WERI-Rb-1 (cell line): ENCODE data around the gene KCNE1.
"Not testable (repeated sequence)": the region's sequence is repeated elsewhere in the genome, so short reads cannot be mapped to it uniquely, and the experiment has no call there.

Experiments used
- DNase-seq: peaks from one replicate; pipeline ENCODE4 v3.0.0-alpha.2; 2020
- H3K27ac ChIP-seq: fragments of 250-450 bp; sonication (Bioruptor Pico); 2 replicates; pipeline ENCODE4 v1.5.1; 2020; ENCODE audit warnings: mild to moderate bottlenecking, moderate library complexity
- H3K27me3 ChIP-seq: fragments of 250-450 bp; sonication (Bioruptor Pico); 2 replicates; pipeline ENCODE4 v1.5.1; 2021; ENCODE audit warnings: mild to moderate bottlenecking, low read depth, moderate library complexity; ENCODE audit not compliant: insufficient read depth, severe bottlenecking
- H3K36me3 ChIP-seq: fragments of 250-450 bp; sonication (Bioruptor Pico); 2 replicates; pipeline ENCODE4 v1.5.1; 2020; ENCODE audit warnings: mild to moderate bottlenecking, moderate library complexity
- H3K4me3 ChIP-seq: 2 replicates; pipeline ENCODE4 v1.5.1; 2011; ENCODE audit warnings: low read depth, mild to moderate bottlenecking, control low read depth, low read length
- H3K9me3 ChIP-seq: fragments of 250-450 bp; sonication (Bioruptor Pico); 2 replicates; pipeline ENCODE4 v1.5.1; 2021; ENCODE audit warnings: mild to moderate bottlenecking, moderate library complexity; ENCODE audit not compliant: severe bottlenecking
- CTCF ChIP-seq: IDR thresholded peaks from 2 replicates; pipeline ENCODE4 v1.5.1; 2011; ENCODE audit warnings: low read depth, mild to moderate bottlenecking, control low read depth, inconsistent platforms, low read length

The KCNE1 gene

GRCh38 chr21:34504595-34504994 is 7.4 kb downstream of the KCNE1 start:
- Histone ChIP-seq H3K9me3 (no peaks in the 10 kb centered on the region), H3K4me3 (no peak overlapping the region), H3K27me3 (no peaks in the 10 kb centered on the region), H3K27ac (no peak overlapping the region), H3K36me3 (no peaks in the 10 kb centered on the region)
- TF ChIP-seq CTCF, result no peak
- no peak for DNase-seq

- H3K27me3 ChIP-seq, result peaks cover 4% of the 10 kb centered on the region
- no peak overlapping the region for H3K4me3 ChIP-seq
- no peak for TF ChIP-seq CTCF
- no peaks in the 10 kb centered on the region for H3K36me3 ChIP-seq
- H3K9me3 ChIP-seq, result peaks cover 15% of the 10 kb centered on the region
- H3K27ac ChIP-seq, result no peak overlapping the region
- no peak for DNase-seq
Observed at GRCh38 chr21:34502480-34503106, 9.4 kb downstream of the KCNE1 start.

- H3K9me3 ChIP-seq, result peaks cover 21% of the 10 kb centered on the region
- H3K36me3 ChIP-seq, result no peaks in the 10 kb centered on the region
- no peak overlapping the region for H3K4me3 ChIP-seq
- DNase-seq, result no peak
- H3K27me3 ChIP-seq, result peaks cover 4% of the 10 kb centered on the region
- TF ChIP-seq CTCF, result no peak
- H3K27ac ChIP-seq, result no peak overlapping the region
Observed at GRCh38 chr21:34501716-34502115, 10.3 kb downstream of the KCNE1 start.

GRCh38 chr21:34500191-34500590 is 11.8 kb downstream of the KCNE1 start:
- no peak for DNase-seq
- Histone ChIP-seq H3K27ac (no peak overlapping the region), H3K27me3 (peaks cover 4% of the 10 kb centered on the region), H3K4me3 (no peak overlapping the region), H3K36me3 (no peaks in the 10 kb centered on the region), H3K9me3 (peaks cover 21% of the 10 kb centered on the region)
- TF ChIP-seq CTCF, result no peak

- DNase-seq, result no peak
- TF ChIP-seq CTCF, result no peak
- no peaks in the 10 kb centered on the region for H3K36me3 ChIP-seq
- peaks cover 4% of the 10 kb centered on the region for H3K27me3 ChIP-seq
- no peak overlapping the region for H3K27ac ChIP-seq
- no peak overlapping the region for H3K4me3 ChIP-seq
- peaks cover 21% of the 10 kb centered on the region for H3K9me3 ChIP-seq
Observed at GRCh38 chr21:34499116-34499515, 12.9 kb downstream of the KCNE1 start.

GRCh38 chr21:34498623-34499022 is 13.4 kb downstream of the KCNE1 start:
- DNase-seq, result no peak
- H3K36me3 ChIP-seq, result no peaks in the 10 kb centered on the region
- H3K27ac ChIP-seq, result no peak overlapping the region
- no peak overlapping the region for H3K4me3 ChIP-seq
- peaks cover 4% of the 10 kb centered on the region for H3K27me3 ChIP-seq
- TF ChIP-seq CTCF, result no peak
- peaks cover 21% of the 10 kb centered on the region for H3K9me3 ChIP-seq

- H3K27ac ChIP-seq, H3K4me3 ChIP-seq, DNase-seq, H3K36me3 ChIP-seq, H3K27me3 ChIP-seq, H3K9me3 ChIP-seq: not testable (repeated sequence)
Observed at GRCh38 chr21:34483854-34484253, 28.2 kb downstream of the KCNE1 start.

- not testable (repeated sequence) for H3K36me3 ChIP-seq, H3K27me3 ChIP-seq, H3K9me3 ChIP-seq, H3K4me3 ChIP-seq, DNase-seq, H3K27ac ChIP-seq
Observed at GRCh38 chr21:34483435-34483834, 28.6 kb downstream of the KCNE1 start.

GRCh38 chr21:34467333-34467732 is 44.7 kb downstream of the KCNE1 start:
- H3K27ac ChIP-seq, result not testable (repeated sequence)

More at GRCh38 chr21:34467333-34467732, 44.7 kb downstream of the KCNE1 start:
- H3K27me3 ChIP-seq, DNase-seq, H3K9me3 ChIP-seq, H3K4me3 ChIP-seq, H3K36me3 ChIP-seq: not testable (repeated sequence)
